ENCODE data around the gene CSPG4. TPM values are rescaled to one million over a fixed set of nuclear protein-coding genes. Genes with fewer than 3 reads are reported as not detected.
"Not testable (repeated sequence)": the region's sequence is repeated elsewhere in the genome, so short reads cannot be mapped to it uniquely, and the experiment has no call there.

Gene CSPG4
- total and polyA plus RNA-seq, 8 donors: 0.35 to 3.1 (median 1.0) TPM

DNA sequence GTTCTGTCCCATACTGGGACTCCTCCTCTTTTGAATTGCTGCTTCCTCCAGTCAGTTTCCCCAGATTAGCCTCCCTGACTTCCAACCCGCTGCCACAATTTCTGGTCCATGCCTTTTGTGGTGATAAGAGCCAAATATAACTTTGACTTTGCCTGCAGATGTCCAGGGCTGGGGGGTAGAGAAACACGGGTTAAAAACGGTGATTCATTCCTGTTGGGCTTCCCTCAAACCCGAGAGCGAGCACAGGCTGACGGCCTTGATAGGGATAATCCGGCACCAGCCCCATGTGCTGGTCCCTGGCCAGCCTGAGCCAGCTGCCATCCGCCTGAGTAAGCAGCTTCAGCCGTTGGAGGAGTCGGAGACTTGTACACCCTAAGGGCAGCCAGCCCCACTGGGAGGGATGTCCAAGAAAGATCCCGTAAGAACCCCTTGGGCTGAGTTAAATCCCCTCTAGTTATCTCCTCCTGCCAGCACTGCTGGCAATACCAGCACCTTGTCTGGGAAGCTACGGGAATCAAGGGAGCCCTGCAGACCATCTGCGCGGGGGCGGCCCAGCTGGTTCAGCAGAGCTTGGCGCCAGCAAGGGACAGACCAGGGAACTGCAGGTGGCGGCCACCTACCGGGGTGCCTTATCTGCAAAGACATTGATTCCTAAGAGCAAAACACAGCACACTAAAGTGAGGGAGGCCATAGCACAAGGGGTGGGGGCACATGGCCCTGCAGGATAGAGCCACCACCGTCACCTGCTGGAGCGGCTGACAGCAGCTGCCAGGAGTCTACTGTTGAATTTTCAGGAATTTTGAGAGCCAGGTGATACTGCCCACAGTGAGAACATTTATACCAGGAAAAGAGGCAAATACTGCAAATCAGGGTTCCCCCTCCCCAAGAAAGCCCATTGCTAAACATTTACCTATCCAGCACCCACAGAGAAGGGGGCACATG lies 18.1 kb downstream of the CSPG4 start:
- Histone ChIP-seq H3K27ac (peak overlapping the region in 1 of 4 donors; percentile 28), H3K4me1 (peaks cover 0 to 15% (median 11%) of the 10 kb centered on the region in 3 donors), H3K9me3 (no peaks in the 10 kb centered on the region), H3K36me3 (no peaks in the 10 kb centered on the region), H3K27me3 (no peaks in the 10 kb centered on the region), H3K4me3 (no peak overlapping the region)
- 11 to 12% methylated on average over 20 of the region's 20 CpGs for WGBS, 2 donors
- FAIRE-seq: no peak
- intact Hi-C loops (cut with DNase I): no loop called here
- ATAC-seq: peak; percentile 93 to 94 (median 93)
- peak; percentile 14 to 43 (median 30) for TF ChIP-seq CTCF (IDR thresholded peaks at IDR 0.05)
- peak; percentile 62 to 88 (median 81) for DNase-seq

GRCh38 chr15:75693501-75694240 lies 19.0 kb downstream of the CSPG4 start:
- H3K27me3 ChIP-seq: no peaks in the 10 kb centered on the region
- WGBS, 2 donors: 75 to 77% methylated on average over 14 of the region's 14 CpGs
- FAIRE-seq (no peak), DNase-seq (peak in 1 of 6 donors; percentile 36), ATAC-seq (no peak)
- intact Hi-C loops (cut with DNase I): no loop called here
- H3K27ac ChIP-seq: peak overlapping the region in 1 of 4 donors; percentile 28
- no peak for TF ChIP-seq CTCF (IDR thresholded peaks at IDR 0.05)
- H3K4me1 ChIP-seq: peaks cover 0 to 15% (median 11%) of the 10 kb centered on the region in 3 donors
- H3K4me3 ChIP-seq: no peak overlapping the region
- no peaks in the 10 kb centered on the region for H3K9me3 ChIP-seq
- H3K36me3 ChIP-seq: no peaks in the 10 kb centered on the region

- peaks cover 0 to 15% (median 11%) of the 10 kb centered on the region in 3 donors for H3K4me1 ChIP-seq
- intact Hi-C loops (cut with DNase I); H3K4me3 ChIP-seq; H3K27ac ChIP-seq; H3K9me3 ChIP-seq; ATAC-seq; H3K27me3 ChIP-seq; FAIRE-seq; H3K36me3 ChIP-seq; DNase-seq: not testable (repeated sequence)
- WGBS, 2 donors: 64 to 71% methylated on average over 7 to 11 of the region's 15 CpGs
Observed at GRCh38 chr15:75693028-75693427, 19.6 kb downstream of the CSPG4 start.

- H3K36me3 ChIP-seq; H3K9me3 ChIP-seq; intact Hi-C loops (cut with DNase I); ATAC-seq; FAIRE-seq; DNase-seq; H3K27ac ChIP-seq; H3K27me3 ChIP-seq; H3K4me3 ChIP-seq: not testable (repeated sequence)
- WGBS, 2 donors: 50 to 61% methylated on average over 4 of the region's 4 CpGs
- peaks cover 0 to 15% (median 11%) of the 10 kb centered on the region in 3 donors for H3K4me1 ChIP-seq
Observed at GRCh38 chr15:75692311-75692710, 20.3 kb downstream of the CSPG4 start.

DNA sequence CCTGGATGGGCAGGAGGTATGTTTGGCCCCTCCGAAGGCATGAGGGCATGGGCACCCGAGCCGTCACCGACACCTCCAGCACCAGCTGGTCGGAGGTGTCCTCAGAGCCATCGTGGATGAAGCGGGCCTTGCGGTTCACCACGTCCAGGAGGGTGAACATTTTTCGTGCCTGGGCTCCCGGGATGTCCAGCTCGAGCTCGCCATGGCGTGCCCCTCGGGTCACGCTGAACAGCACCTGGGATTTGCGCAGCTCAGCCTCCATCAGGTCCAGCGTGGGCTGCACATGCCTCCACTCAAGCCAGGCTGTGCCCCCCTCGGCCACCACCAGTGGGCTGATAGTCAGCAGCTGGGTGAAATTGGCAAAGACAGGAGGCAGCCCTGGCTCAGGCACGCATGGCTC lies 23.2 kb downstream of the CSPG4 start:
- not testable (repeated sequence) for H3K4me3 ChIP-seq, H3K27me3 ChIP-seq, ATAC-seq, H3K9me3 ChIP-seq, H3K36me3 ChIP-seq, H3K4me1 ChIP-seq, FAIRE-seq, H3K27ac ChIP-seq
- intact Hi-C loops (cut with DNase I): loop anchor here (10.0 kb wide), 3 partner anchors 55 to 325 kb away; partner anchors contain the start of genes MAN2C1 (in 1 of the 3) and SNUPN (in 1 of the 3)
- peak in 1 of 6 donors; percentile 57 for DNase-seq
- 80 to 88% methylated on average over 20 of the region's 20 CpGs for WGBS, 2 donors

- FAIRE-seq (no peak), ATAC-seq (no peak), DNase-seq (peak in 1 of 6 donors; percentile 57)
- Histone ChIP-seq H3K27me3 (no peaks in the 10 kb centered on the region), H3K9me3 (no peaks in the 10 kb centered on the region), H3K27ac (no peak overlapping the region), H3K4me3 (no peak overlapping the region), H3K4me1 (peaks cover 0 to under 1% (median 0%) of the 10 kb centered on the region in 3 donors), H3K36me3 (no peaks in the 10 kb centered on the region)
- intact Hi-C loops (cut with DNase I): loop anchor here (10.0 kb wide), 3 partner anchors 54 to 324 kb away; partner anchors contain the start of genes MAN2C1 (in 1 of the 3) and SNUPN (in 1 of the 3)
- WGBS, 2 donors: 86 to 93% methylated on average over 25 to 26 of the region's 26 CpGs
- TF ChIP-seq CTCF (IDR thresholded peaks at IDR 0.05): no peak
Observed at GRCh38 chr15:75688831-75689230, 23.8 kb downstream of the CSPG4 start.
